ENCODE results near the gene ST6GAL1. TPM values are rescaled to one million over a fixed set of nuclear protein-coding genes. Genes with fewer than 3 reads are reported as not detected.

The ST6GAL1 gene
- total RNA-seq, 1 experiment from 2014 or later = 15.6 TPM

GRCh38 chr3:186950402-186951093 lies 20.2 kb downstream of the ST6GAL1 start:
- no peak overlapping the region for H3K4me3 ChIP-seq (replicated peaks in 1 of 2; ENCODE audit: low read depth in 1 of 2, low read length in 2 of 2)
- DNase-seq (ENCODE audit: low read depth, low spot score) (no peak), ATAC-seq (no peak)
- POLR2A ChIA-PET = no interaction called here
- H3K27me3 ChIP-seq (ENCODE audit: insufficient read depth, low read length) = no peaks in the 10 kb centered on the region
- H3K27ac ChIP-seq (ENCODE audit: low read depth, low read length) = no peak overlapping the region
- BruUV-seq (replicated peaks) = no TSS peak
- no peaks in the 10 kb centered on the region for H4K20me1 ChIP-seq (ENCODE audit: insufficient read depth)
- CTCF ChIA-PET = no interaction called here
- RAD21 ChIA-PET (ENCODE audit: low non-redundant PET in 1 of 2, low total read pairs in 2 of 2, uncharacterized antibody in 2 of 2, unreplicated experiment in 2 of 2) = no interaction called here
- H3K4me2 ChIP-seq (ENCODE audit: low read length) = no peak overlapping the region
- H3K9ac ChIP-seq (ENCODE audit: low read length) = no peak overlapping the region
- TF ChIP-seq MAX (IDR thresholded peaks at IDR 0.05) (no peak), EGR1 (IDR thresholded peaks at IDR 0.05; ENCODE audit: low read depth) (no peak), FOSL1 (IDR thresholded peaks at IDR 0.05; ENCODE audit: low read depth) (no peak), YY1 (IDR thresholded peaks at IDR 0.05; ENCODE audit: extremely low read depth, insufficient replicate concordance, low read depth, low read length) (no peak), TCF7L2 (IDR thresholded peaks at IDR 0.05; ENCODE audit: borderline replicate concordance, extremely low read depth, insufficient read depth, insufficient read length) (no peak), EZH2phosphoT487 (IDR thresholded peaks at IDR 0.05; ENCODE audit: borderline replicate concordance) (no peak), CEBPB (IDR thresholded peaks at IDR 0.05; ENCODE audit: low read depth) (no peak), SIN3A (IDR thresholded peaks at IDR 0.05; ENCODE audit: low read depth) (no peak), ELF1 (IDR thresholded peaks at IDR 0.05; ENCODE audit: borderline replicate concordance, low read depth) (no peak), REST (IDR thresholded peaks at IDR 0.05; ENCODE audit: low read depth) (no peak), POLR2A (IDR thresholded peaks at IDR 0.05; ENCODE audit: borderline replicate concordance, extremely low read depth, insufficient read depth, insufficient read length) (no peak), RAD21 (IDR thresholded peaks at IDR 0.05; ENCODE audit: low read depth) (no peak), ZNF274 (IDR thresholded peaks at IDR 0.05; ENCODE audit: low read depth, low read length) (no peak), ZBTB33 (IDR thresholded peaks at IDR 0.05; ENCODE audit: extremely low read depth, insufficient replicate concordance, low read length) (no peak), ATF3 (IDR thresholded peaks at IDR 0.05) (no peak), ZFX (IDR thresholded peaks at IDR 0.05) (no peak), EZH2 (IDR thresholded peaks at IDR 0.05) (no peak), JUND (IDR thresholded peaks at IDR 0.05) (no peak), SP1 (IDR thresholded peaks at IDR 0.05; ENCODE audit: low read depth) (no peak), SRF (IDR thresholded peaks at IDR 0.05; ENCODE audit: low read depth) (no peak)
- no peaks in the 10 kb centered on the region for H3K36me3 ChIP-seq (ENCODE audit: control insufficient read depth in 1 of 2, insufficient read depth in 2 of 2, low read length in 2 of 2)
- H3K9me3 ChIP-seq (ENCODE audit: control insufficient read depth in 1 of 2, insufficient read depth in 1 of 2, low read depth in 1 of 2, low read length in 2 of 2) = no peaks in the 10 kb centered on the region
- no peaks in the 10 kb centered on the region for H3K9me2 ChIP-seq (ENCODE audit: insufficient read depth)
- no peaks in the 10 kb centered on the region for H3K4me1 ChIP-seq (ENCODE audit: control insufficient read depth in 1 of 2, insufficient read depth in 2 of 2, low read length in 2 of 2)
- intact Hi-C loops (cut with micrococcal nuclease) = no loop called here
- no peaks in the 10 kb centered on the region for H3K79me2 ChIP-seq (ENCODE audit: insufficient read depth, low read length)
- no peak overlapping the region for H2AFZ ChIP-seq (ENCODE audit: low read depth, low read length, poor library complexity, severe bottlenecking)

Data from HCT116 (cell line).